Prostate gland (tissue), 2 donors: Measurements from ENCODE around the gene ST13. TPM values are rescaled to one million over a fixed set of nuclear protein-coding genes. Genes with fewer than 3 reads are reported as not detected.
"Not testable (repeated sequence)": the region's sequence is repeated elsewhere in the genome, so short reads cannot be mapped to it uniquely, and the experiment has no call there.

Source experiments
- DNase-seq: peaks from one replicate; pipeline ENCODE4 v3.0.0-alpha.2; 2019; ENCODE audit warnings: low spot score
- H3K27ac ChIP-seq, 2 donors: fragments of 200-600 bp; sonication (generic); 2 replicates each; pipeline ENCODE4 v1.5.1; 2017 to 2019
- H3K27me3 ChIP-seq: fragments of 200-600 bp; sonication (generic); replicated peaks from 2 replicates; pipeline ENCODE4 v1.5.1; 2019; ENCODE audit not compliant: insufficient read depth
- H3K36me3 ChIP-seq, 2 donors: fragments of 200-600 bp; sonication (generic); 1 replicate in 1 of 2; 2 replicates in 1 of 2; pipeline versions ENCODE4 v1.5.1 to v1.8.1; 2017 to 2019
- H3K4me1 ChIP-seq: fragments of 200-600 bp; sonication (generic); replicated peaks from 2 replicates; pipeline ENCODE4 v1.5.1; 2019
- H3K4me3 ChIP-seq, 2 donors: fragments of 200-600 bp; sonication (generic); 2 replicates each; pipeline ENCODE4 v1.5.1; 2017 to 2019
- H3K9me3 ChIP-seq: fragments of 200-600 bp; sonication (generic); 2 replicates; pipeline ENCODE4 v1.5.1; 2017
- CTCF ChIP-seq, 4 experiments: fragments of 200-600 bp in 2 of 4; fragments of 450-650 bp in 2 of 4; sonication (generic) in 2 of 4; IDR thresholded peaks; 1 replicate in 3 of 4; 2 replicates in 1 of 4; pipeline ENCODE4 v1.5.1; 2016 to 2019; ENCODE audit warnings: antibody characterized with exemption in 4 of 4, mild to moderate bottlenecking in 2 of 4, moderate library complexity in 2 of 4
- POLR2A ChIP-seq: fragments of 450-650 bp; IDR thresholded peaks from one replicate; pipeline ENCODE4 v1.6.1; 2016; ENCODE audit warnings: antibody characterized with exemption, mild to moderate bottlenecking
- POLR2AphosphoS5 ChIP-seq: sonication (generic); formaldehyde crosslinking; IDR thresholded peaks from one replicate; pipeline ENCODE4 v1.6.1; 2017; ENCODE audit warnings: antibody characterized with exemption
- WGBS: methylation state at CpG from one replicate; pipeline ENCODE4 v1.1.5; 2018; 5-methylcytosine and 5-hydroxymethylcytosine counted together
- intact Hi-C: fragments of 100-400 bp; cut with DNase I; formaldehyde crosslinking; loops from one replicate; pipeline ENCODE4 v1.14.2; 2022
- total RNA-seq, 2 donors: library from RNA; depleted of rRNA; stranded (reverse); fragments of >200 nt; gene quantifications; one replicate each; pipeline ENCODE4 v1.1.0, GENCODE V29; 2016

ST13 gene
- total RNA-seq, 2 donors from 2014 or later = 159 to 205 TPM

- H3K36me3 ChIP-seq = peaks cover 0 to 8% of the 10 kb centered on the region in 2 donors
- TF ChIP-seq CTCF (IDR thresholded peaks at IDR 0.05) (no peak), POLR2AphosphoS5 (no peak), POLR2A (no peak)
- H3K9me3 ChIP-seq = no peaks in the 10 kb centered on the region
- intact Hi-C loops = no loop called here
- no peaks in the 10 kb centered on the region for H3K4me1 ChIP-seq
- no peaks in the 10 kb centered on the region for H3K27me3 ChIP-seq
- 69% methylated on average over 7 of the region's 7 CpGs for whole genome bisulfite sequencing
- no peak overlapping the region for H3K4me3 ChIP-seq
- H3K27ac ChIP-seq = no peak overlapping the region
- DNase-seq = no peak
Measured at GRCh38 chr22:40826984-40827741, 29.3 kb downstream of the ST13 start.

GRCh38 chr22:40826292-40826691 is 30.1 kb downstream of the ST13 start:
- H3K27ac ChIP-seq, H3K36me3 ChIP-seq, DNase-seq, H3K4me3 ChIP-seq, H3K4me1 ChIP-seq, H3K9me3 ChIP-seq, intact Hi-C loops, H3K27me3 ChIP-seq: not testable (repeated sequence)
- WGBS = 96% methylated on average over 2 of the region's 2 CpGs

GRCh38 chr22:40823426-40823825 is 33.0 kb downstream of the ST13 start:
- Histone ChIP-seq H3K36me3 (no peaks in the 10 kb centered on the region), H3K4me3 (no peak overlapping the region), H3K9me3 (no peaks in the 10 kb centered on the region), H3K27me3 (no peaks in the 10 kb centered on the region), H3K4me1 (no peaks in the 10 kb centered on the region), H3K27ac (no peak overlapping the region)
- intact Hi-C loops = no loop called here
- 62% methylated on average over 1 of the region's 1 CpG for WGBS
- TF ChIP-seq POLR2A (no peak), CTCF (IDR thresholded peaks at IDR 0.05) (no peak), POLR2AphosphoS5 (no peak)
- no peak for DNase-seq

GRCh38 chr22:40819599-40820140 is 36.8 kb downstream of the ST13 start:
- no peak for TF ChIP-seq POLR2AphosphoS5
- no peak for TF ChIP-seq POLR2A
- TF ChIP-seq CTCF (IDR thresholded peaks at IDR 0.05) = no peak
- no peaks in the 10 kb centered on the region for H3K27me3 ChIP-seq
- peak overlapping the region; percentile 78 for H3K27ac ChIP-seq
- DNase-seq = no peak
- 6% methylated on average over 4 of the region's 4 CpGs for WGBS
- peak overlapping the region; percentile 84 to 85 for H3K4me3 ChIP-seq
- H3K36me3 ChIP-seq = no peaks in the 10 kb centered on the region
- H3K4me1 ChIP-seq = peaks cover 2% of the 10 kb centered on the region
- no peaks in the 10 kb centered on the region for H3K9me3 ChIP-seq
- intact Hi-C loops = loop anchor here (5.0 kb wide), 1 partner anchor 38 kb away; the partner anchor contains the start of genes ST13 and XPNPEP3

GRCh38 chr22:40818747-40819598 is 37.5 kb downstream of the ST13 start, which contains the start of gene SLC25A17:
TSS of gene SLC25A17 (minus strand) at chr22:40819346. CDS start at chr22:40819248, 98 bp downstream.
- intact Hi-C loops = loop anchor here (5.0 kb wide), 1 partner anchor 38 kb away; the partner anchor contains the start of genes ST13 and XPNPEP3
- H3K27me3 ChIP-seq = no peaks in the 10 kb centered on the region
- peaks cover 2% of the 10 kb centered on the region for H3K4me1 ChIP-seq
- H3K36me3 ChIP-seq = no peaks in the 10 kb centered on the region
- under 1% methylated on average over 60 of the region's 61 CpGs for WGBS
- H3K9me3 ChIP-seq = no peaks in the 10 kb centered on the region
- TF ChIP-seq POLR2AphosphoS5 = peak; percentile 70
- TF ChIP-seq POLR2A = peak; percentile 38
- peak in 3 of 4 experiments; percentile 28 to 59 (median 45) for TF ChIP-seq CTCF (IDR thresholded peaks at IDR 0.05)
- peak within 1 kb of the TSS; percentile 84 to 85 for H3K4me3 ChIP-seq
- peak; percentile 90 for DNase-seq
- peak within 1 kb of the TSS; percentile 78 for H3K27ac ChIP-seq
